ENCODE measurements around the gene MRC2.
"Not testable (repeated sequence)": the region's sequence is repeated elsewhere in the genome, so short reads cannot be mapped to it uniquely, and the experiment has no call there.

Gene MRC2

GRCh38 chr17:62600805-62601204 is 26.7 kb upstream of the MRC2 start:
- H3K4me1 ChIP-seq (ENCODE audit: low read length) = no peaks in the 10 kb centered on the region
- H3K36me3 ChIP-seq (replicated peaks; ENCODE audit: insufficient read depth, low read length) = no peaks in the 10 kb centered on the region; the same call in 1 of the 2 replicates
- no peak overlapping the region for H3K27ac ChIP-seq (ENCODE audit: low read length)
- no peak overlapping the region for H3K9ac ChIP-seq (ENCODE audit: low read length)
- no peaks in the 10 kb centered on the region for H3F3A ChIP-seq (ENCODE audit: insufficient read depth, low read length)
- TF ChIP-seq EZH2 (optimal IDR thresholded peaks at IDR 0.05; ENCODE audit: low read depth, low read length) (no peak), CTCF (IDR thresholded peaks at IDR 0.05; ENCODE audit: low read length) (no peak), EZH2phosphoT487 (IDR thresholded peaks at IDR 0.05; ENCODE audit: low read length) (no peak)
- no peaks in the 10 kb centered on the region for H3K79me2 ChIP-seq (ENCODE audit: low read length)
- H2AFZ ChIP-seq (ENCODE audit: low read length) = no peak overlapping the region
- no peaks in the 10 kb centered on the region for H3K27me3 ChIP-seq (replicated peaks; ENCODE audit: insufficient read depth, low read length)
- H4K20me1 ChIP-seq (ENCODE audit: insufficient read depth, low read length) = no peaks in the 10 kb centered on the region
- DNase-seq = no peak
- no peaks in the 10 kb centered on the region for H3K9me3 ChIP-seq (replicated peaks; ENCODE audit: insufficient read depth, low read length)
- H3K4me3 ChIP-seq (ENCODE audit: low read length) = no peak overlapping the region
- no peaks in the 10 kb centered on the region for H3K9me2 ChIP-seq (replicated peaks; ENCODE audit: insufficient read depth, low read length)
- H3K4me2 ChIP-seq (ENCODE audit: low read depth, low read length) = no peak overlapping the region

- H3K9me2 ChIP-seq (replicated peaks; ENCODE audit: insufficient read depth, low read length) = no peaks in the 10 kb centered on the region
- no peak overlapping the region for H3K9ac ChIP-seq (ENCODE audit: low read length)
- H3K79me2 ChIP-seq (ENCODE audit: low read length) = no peaks in the 10 kb centered on the region
- H3K27me3 ChIP-seq (replicated peaks; ENCODE audit: insufficient read depth, low read length) = no peaks in the 10 kb centered on the region
- H3K36me3 ChIP-seq (replicated peaks; ENCODE audit: insufficient read depth, low read length) = no peaks in the 10 kb centered on the region
- no peaks in the 10 kb centered on the region for H4K20me1 ChIP-seq (ENCODE audit: insufficient read depth, low read length)
- no peak overlapping the region for H3K4me2 ChIP-seq (ENCODE audit: low read depth, low read length)
- H3K4me3 ChIP-seq (ENCODE audit: low read length) = no peak overlapping the region
- no peaks in the 10 kb centered on the region for H3F3A ChIP-seq (ENCODE audit: insufficient read depth, low read length)
- H3K27ac ChIP-seq (ENCODE audit: low read length) = no peak overlapping the region
- no peak for TF ChIP-seq EZH2phosphoT487 (IDR thresholded peaks at IDR 0.05; ENCODE audit: low read length)
- no peak for TF ChIP-seq CTCF (IDR thresholded peaks at IDR 0.05; ENCODE audit: low read length)
- no peak for TF ChIP-seq EZH2 (optimal IDR thresholded peaks at IDR 0.05; ENCODE audit: low read depth, low read length)
- DNase-seq = no peak
- no peak overlapping the region for H2AFZ ChIP-seq (ENCODE audit: low read length)
- no peaks in the 10 kb centered on the region for H3K9me3 ChIP-seq (replicated peaks; ENCODE audit: insufficient read depth, low read length)
- H3K4me1 ChIP-seq (ENCODE audit: low read length) = no peaks in the 10 kb centered on the region
These were observed 26.0 kb upstream of the MRC2 start for GRCh38 chr17:62601471-62601870.

- H2AFZ ChIP-seq (ENCODE audit: low read length); H3K4me3 ChIP-seq (ENCODE audit: low read length); H4K20me1 ChIP-seq (ENCODE audit: insufficient read depth, low read length); H3F3A ChIP-seq (ENCODE audit: insufficient read depth, low read length); H3K79me2 ChIP-seq (ENCODE audit: low read length); H3K9me2 ChIP-seq (replicated peaks; ENCODE audit: insufficient read depth, low read length); H3K27ac ChIP-seq (ENCODE audit: low read length); DNase-seq; H3K9me3 ChIP-seq (replicated peaks; ENCODE audit: insufficient read depth, low read length); H3K4me2 ChIP-seq (ENCODE audit: low read depth, low read length); H3K27me3 ChIP-seq (replicated peaks; ENCODE audit: insufficient read depth, low read length); H3K4me1 ChIP-seq (ENCODE audit: low read length); H3K36me3 ChIP-seq (replicated peaks; ENCODE audit: insufficient read depth, low read length); H3K9ac ChIP-seq (ENCODE audit: low read length): not testable (repeated sequence)
These were observed 23.7 kb upstream of the MRC2 start for GRCh38 chr17:62603783-62604182.

- Histone ChIP-seq H3F3A (ENCODE audit: insufficient read depth, low read length) (no peaks in the 10 kb centered on the region), H4K20me1 (ENCODE audit: insufficient read depth, low read length) (no peaks in the 10 kb centered on the region), H3K9me2 (replicated peaks; ENCODE audit: insufficient read depth, low read length) (no peaks in the 10 kb centered on the region), H3K9ac (ENCODE audit: low read length) (no peak overlapping the region), H3K4me1 (ENCODE audit: low read length) (no peaks in the 10 kb centered on the region), H3K4me2 (ENCODE audit: low read depth, low read length) (no peak overlapping the region), H2AFZ (ENCODE audit: low read length) (no peak overlapping the region), H3K27ac (ENCODE audit: low read length) (no peak overlapping the region), H3K36me3 (replicated peaks; ENCODE audit: insufficient read depth, low read length) (0 out of 2 replicates have a peak, but pooled peaks cover 6% of the 10 kb centered on the region), H3K79me2 (ENCODE audit: low read length) (no peaks in the 10 kb centered on the region), H3K27me3 (replicated peaks; ENCODE audit: insufficient read depth, low read length) (no peaks in the 10 kb centered on the region), H3K4me3 (ENCODE audit: low read length) (no peak overlapping the region), H3K9me3 (replicated peaks; ENCODE audit: insufficient read depth, low read length) (no peaks in the 10 kb centered on the region)
- TF ChIP-seq EZH2phosphoT487 (IDR thresholded peaks at IDR 0.05; ENCODE audit: low read length) (no peak), CTCF (IDR thresholded peaks at IDR 0.05; ENCODE audit: low read length) (no peak), EZH2 (optimal IDR thresholded peaks at IDR 0.05; ENCODE audit: low read depth, low read length) (no peak)
- no peak for DNase-seq
These were observed 21.9 kb upstream of the MRC2 start for GRCh38 chr17:62605588-62605987.

Measured in MM.1S (cell line).